ENCODE data around the gene GIGYF2. TPM values are rescaled to one million over a fixed set of nuclear protein-coding genes. Genes with fewer than 3 reads are reported as not detected.

The GIGYF2 gene
- total RNA-seq, 2 experiments from 2014 or later = 52.5 to 55.5 TPM

DNA sequence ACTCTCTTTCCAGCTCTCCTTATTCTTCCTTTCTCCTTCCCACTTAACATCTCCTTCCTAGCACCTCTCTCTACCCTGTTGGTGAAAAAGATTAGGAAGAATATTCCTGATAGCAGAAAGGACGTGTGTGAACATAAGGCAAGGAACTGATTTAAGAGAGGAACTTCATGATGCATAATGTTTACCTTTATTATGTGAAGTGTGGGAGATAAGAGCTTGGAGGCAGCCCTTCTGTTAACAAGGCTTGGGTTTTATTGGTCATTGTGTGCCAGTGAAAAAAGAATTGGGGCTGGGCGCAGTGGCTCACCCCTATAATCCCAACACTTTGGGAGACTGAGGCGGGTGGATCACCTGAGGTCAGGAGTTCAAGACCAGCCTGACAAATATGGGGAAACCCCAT is 44.8 kb downstream of the GIGYF2 start:
- peaks cover 39% of the 10 kb centered on the region for H3K36me3 Mint-ChIP-seq (ENCODE audit: low read depth)
- H3K9me3 Mint-ChIP-seq = no peaks in the 10 kb centered on the region
- Histone ChIP-seq H3K4me1 (ENCODE audit: insufficient read depth, low read length) (no peaks in the 10 kb centered on the region), H3K9me3 (ENCODE audit: control insufficient read depth in 1 of 2, insufficient read depth in 1 of 2, low read length in 2 of 2) (no peaks in the 10 kb centered on the region), H3K27me3 (ENCODE audit: control insufficient read depth in 1 of 2, insufficient read depth in 2 of 2, low read length in 2 of 2) (no peaks in the 10 kb centered on the region), H3K36me3 (ENCODE audit: insufficient read depth, low read length) (peaks cover 6% of the 10 kb centered on the region), H3K27ac (ENCODE audit: low read depth in 1 of 2, low read length in 2 of 2) (no peak overlapping the region), H3K4me3 (ENCODE audit: low read length) (no peak overlapping the region)
- H3K4me3 Mint-ChIP-seq = no peak overlapping the region
- intact Hi-C loops (cut with DNase I, micrococcal nuclease) = no loop called here
- CTCF ChIA-PET = no interaction called here
- TF ChIP-seq, protein P1, sequence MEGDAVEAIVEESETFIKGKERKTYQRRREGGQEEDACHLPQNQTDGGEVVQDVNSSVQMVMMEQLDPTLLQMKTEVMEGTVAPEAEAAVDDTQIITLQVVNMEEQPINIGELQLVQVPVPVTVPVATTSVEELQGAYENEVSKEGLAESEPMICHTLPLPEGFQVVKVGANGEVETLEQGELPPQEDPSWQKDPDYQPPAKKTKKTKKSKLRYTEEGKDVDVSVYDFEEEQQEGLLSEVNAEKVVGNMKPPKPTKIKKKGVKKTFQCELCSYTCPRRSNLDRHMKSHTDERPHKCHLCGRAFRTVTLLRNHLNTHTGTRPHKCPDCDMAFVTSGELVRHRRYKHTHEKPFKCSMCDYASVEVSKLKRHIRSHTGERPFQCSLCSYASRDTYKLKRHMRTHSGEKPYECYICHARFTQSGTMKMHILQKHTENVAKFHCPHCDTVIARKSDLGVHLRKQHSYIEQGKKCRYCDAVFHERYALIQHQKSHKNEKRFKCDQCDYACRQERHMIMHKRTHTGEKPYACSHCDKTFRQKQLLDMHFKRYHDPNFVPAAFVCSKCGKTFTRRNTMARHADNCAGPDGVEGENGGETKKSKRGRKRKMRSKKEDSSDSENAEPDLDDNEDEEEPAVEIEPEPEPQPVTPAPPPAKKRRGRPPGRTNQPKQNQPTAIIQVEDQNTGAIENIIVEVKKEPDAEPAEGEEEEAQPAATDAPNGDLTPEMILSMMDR (IDR thresholded peaks at IDR 0.05) = no peak
- DNase-seq (no peak), ATAC-seq (ENCODE audit: poor library complexity) (no peak)
- H3K4me1 Mint-ChIP-seq (ENCODE audit: low read depth) = peaks cover 16% of the 10 kb centered on the region
- no peak overlapping the region for H3K27ac Mint-ChIP-seq
- H3K27me3 Mint-ChIP-seq = no peaks in the 10 kb centered on the region
- POLR2A ChIA-PET = no interaction called here

DNA sequence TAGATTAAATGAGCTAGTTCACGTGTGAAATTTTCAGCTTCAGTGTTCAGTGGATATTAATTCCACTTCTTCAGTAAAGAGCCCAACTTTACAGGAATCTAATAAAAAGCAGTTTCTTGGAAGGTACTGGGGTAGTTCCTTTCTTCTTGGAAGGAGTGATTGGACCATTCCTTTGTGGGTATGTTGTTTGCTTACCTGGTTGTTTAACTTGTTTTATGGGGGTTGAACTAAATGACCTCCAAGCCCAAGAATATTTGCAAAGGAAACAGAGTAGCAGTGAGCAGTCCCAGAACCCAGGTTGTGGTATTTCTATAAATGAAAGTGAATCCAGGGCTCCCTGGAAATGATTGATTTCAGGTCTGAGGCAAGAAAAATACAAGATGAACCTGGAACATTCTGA is 47.8 kb downstream of the GIGYF2 start:
- DNase-seq (no peak), ATAC-seq (ENCODE audit: poor library complexity) (no peak)
- Histone ChIP-seq H3K4me3 (ENCODE audit: low read length) (no peak overlapping the region), H3K27me3 (ENCODE audit: control insufficient read depth in 1 of 2, insufficient read depth in 2 of 2, low read length in 2 of 2) (no peaks in the 10 kb centered on the region), H3K27ac (ENCODE audit: low read depth in 1 of 2, low read length in 2 of 2) (no peak overlapping the region), H3K36me3 (ENCODE audit: insufficient read depth, low read length) (peaks cover 24% of the 10 kb centered on the region), H3K4me1 (ENCODE audit: insufficient read depth, low read length) (no peaks in the 10 kb centered on the region), H3K9me3 (ENCODE audit: control insufficient read depth in 1 of 2, insufficient read depth in 1 of 2, low read length in 2 of 2) (no peaks in the 10 kb centered on the region)
- POLR2A ChIA-PET = no interaction called here
- Mint-ChIP-seq H3K27ac (peak overlapping the region; percentile 22), H3K4me3 (no peak overlapping the region), H3K36me3 (ENCODE audit: low read depth) (peaks cover 47% of the 10 kb centered on the region), H3K9me3 (no peaks in the 10 kb centered on the region), H3K4me1 (ENCODE audit: low read depth) (peaks cover 16% of the 10 kb centered on the region), H3K27me3 (no peaks in the 10 kb centered on the region)
- intact Hi-C loops (cut with DNase I, micrococcal nuclease) = no loop called here
- CTCF ChIA-PET = no interaction called here
- TF ChIP-seq, protein P1 (IDR thresholded peaks at IDR 0.05) = no peak

DNA sequence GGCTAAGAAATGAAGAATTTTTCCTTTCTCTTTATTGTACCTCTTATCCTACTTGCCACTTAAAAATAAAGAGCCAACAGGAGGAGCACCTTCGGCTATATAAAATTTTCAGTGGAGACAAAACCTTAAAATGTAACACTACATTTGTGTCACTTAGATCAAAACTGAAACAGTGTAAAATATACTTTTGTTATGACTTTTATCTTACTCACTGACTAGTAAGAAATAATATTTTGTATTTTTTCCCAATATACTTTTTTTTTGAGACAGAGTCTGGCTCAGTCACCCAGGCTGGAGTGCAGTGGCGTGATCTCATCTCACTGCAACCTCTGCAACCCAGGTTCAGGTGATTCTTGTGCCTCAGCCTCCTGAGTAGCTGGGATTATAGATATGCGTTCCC is 50.9 kb downstream of the GIGYF2 start:
- peaks cover 43% of the 10 kb centered on the region for H3K36me3 ChIP-seq (ENCODE audit: insufficient read depth, low read length)
- no peaks in the 10 kb centered on the region for H3K9me3 ChIP-seq (ENCODE audit: control insufficient read depth in 1 of 2, insufficient read depth in 1 of 2, low read length in 2 of 2)
- no peak for DNase-seq
- Mint-ChIP-seq H3K27me3 (no peaks in the 10 kb centered on the region), H3K4me1 (ENCODE audit: low read depth) (peaks cover 4% of the 10 kb centered on the region), H3K4me3 (no peak overlapping the region), H3K36me3 (ENCODE audit: low read depth) (peaks cover 54% of the 10 kb centered on the region), H3K9me3 (no peaks in the 10 kb centered on the region), H3K27ac (no peak overlapping the region)
- no peak overlapping the region for H3K4me3 ChIP-seq (ENCODE audit: low read length)
- H3K4me1 ChIP-seq (ENCODE audit: insufficient read depth, low read length) = no peaks in the 10 kb centered on the region
- TF ChIP-seq, protein P1 (IDR thresholded peaks at IDR 0.05) = no peak
- ChIA-PET CTCF (no interaction called here), POLR2A (no interaction called here)
- intact Hi-C loops (cut with DNase I, micrococcal nuclease) = no loop called here
- no peak for ATAC-seq (ENCODE audit: poor library complexity)
- H3K27me3 ChIP-seq (ENCODE audit: control insufficient read depth in 1 of 2, insufficient read depth in 2 of 2, low read length in 2 of 2) = no peaks in the 10 kb centered on the region
- no peak overlapping the region for H3K27ac ChIP-seq (ENCODE audit: low read depth in 1 of 2, low read length in 2 of 2)

Measured in CD4-positive, alpha-beta T cell (primary cell).